Ishikawa (cell line): Measurements from ENCODE around the gene GBA3.

ENCODE experiments used
- EP300 ChIP-seq: IDR thresholded peaks from 2 replicates; pipeline ENCODE4 v1.6.1; 2012; ENCODE audit warnings: borderline replicate concordance
- FOXM1 ChIP-seq: IDR thresholded peaks from 2 replicates; pipeline ENCODE4 v1.6.1; 2012; ENCODE audit warnings: low read depth, borderline replicate concordance
- RAD21 ChIP-seq: IDR thresholded peaks from 2 replicates; pipeline ENCODE4 v1.6.1; 2012; ENCODE audit warnings: low read depth
- TAF1 ChIP-seq: IDR thresholded peaks from 2 replicates; pipeline ENCODE4 v1.6.1; 2012; ENCODE audit warnings: low read depth, mild to moderate bottlenecking
- YY1 ChIP-seq: IDR thresholded peaks from 2 replicates; pipeline ENCODE4 v1.6.1; 2012; ENCODE audit warnings: low read depth
- TF ChIP-seq, protein P1 (sequence below): IDR thresholded peaks from 2 replicates; pipeline ENCODE4 v1.6.1; 2012; ENCODE audit warnings: low read depth, mild to moderate bottlenecking

DNA sequence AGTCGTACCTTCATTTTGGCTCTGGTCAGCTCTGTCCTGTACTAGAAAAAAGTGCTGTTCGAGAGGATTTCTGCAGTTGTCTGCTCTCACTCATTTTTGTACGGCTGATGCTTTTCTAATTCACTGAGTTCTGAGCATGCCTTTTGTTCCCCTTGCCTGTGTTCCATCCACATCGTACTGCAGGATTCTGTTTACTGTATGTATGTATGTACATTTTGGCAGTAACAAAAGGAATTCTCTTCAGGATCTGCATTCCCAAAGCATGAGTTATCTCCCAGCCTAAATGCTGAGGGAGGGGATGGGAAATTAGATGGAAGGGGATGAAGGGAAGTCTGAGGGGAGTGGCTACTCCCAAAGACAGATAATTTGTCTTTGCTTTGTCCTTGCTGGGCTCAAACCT lies 87.6 kb downstream of the GBA3 start:
- no peak for TF ChIP-seq RAD21
- TF ChIP-seq YY1, result no peak
- no peak for TF ChIP-seq EP300
- TF ChIP-seq TAF1, result no peak
- TF ChIP-seq, protein P1, sequence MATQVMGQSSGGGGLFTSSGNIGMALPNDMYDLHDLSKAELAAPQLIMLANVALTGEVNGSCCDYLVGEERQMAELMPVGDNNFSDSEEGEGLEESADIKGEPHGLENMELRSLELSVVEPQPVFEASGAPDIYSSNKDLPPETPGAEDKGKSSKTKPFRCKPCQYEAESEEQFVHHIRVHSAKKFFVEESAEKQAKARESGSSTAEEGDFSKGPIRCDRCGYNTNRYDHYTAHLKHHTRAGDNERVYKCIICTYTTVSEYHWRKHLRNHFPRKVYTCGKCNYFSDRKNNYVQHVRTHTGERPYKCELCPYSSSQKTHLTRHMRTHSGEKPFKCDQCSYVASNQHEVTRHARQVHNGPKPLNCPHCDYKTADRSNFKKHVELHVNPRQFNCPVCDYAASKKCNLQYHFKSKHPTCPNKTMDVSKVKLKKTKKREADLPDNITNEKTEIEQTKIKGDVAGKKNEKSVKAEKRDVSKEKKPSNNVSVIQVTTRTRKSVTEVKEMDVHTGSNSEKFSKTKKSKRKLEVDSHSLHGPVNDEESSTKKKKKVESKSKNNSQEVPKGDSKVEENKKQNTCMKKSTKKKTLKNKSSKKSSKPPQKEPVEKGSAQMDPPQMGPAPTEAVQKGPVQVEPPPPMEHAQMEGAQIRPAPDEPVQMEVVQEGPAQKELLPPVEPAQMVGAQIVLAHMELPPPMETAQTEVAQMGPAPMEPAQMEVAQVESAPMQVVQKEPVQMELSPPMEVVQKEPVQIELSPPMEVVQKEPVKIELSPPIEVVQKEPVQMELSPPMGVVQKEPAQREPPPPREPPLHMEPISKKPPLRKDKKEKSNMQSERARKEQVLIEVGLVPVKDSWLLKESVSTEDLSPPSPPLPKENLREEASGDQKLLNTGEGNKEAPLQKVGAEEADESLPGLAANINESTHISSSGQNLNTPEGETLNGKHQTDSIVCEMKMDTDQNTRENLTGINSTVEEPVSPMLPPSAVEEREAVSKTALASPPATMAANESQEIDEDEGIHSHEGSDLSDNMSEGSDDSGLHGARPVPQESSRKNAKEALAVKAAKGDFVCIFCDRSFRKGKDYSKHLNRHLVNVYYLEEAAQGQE, result no peak
- no peak for TF ChIP-seq FOXM1
